RWPE2 (cell line): Measurements from ENCODE around the gene PTPRN2.

ENCODE experiments used
- ATAC-seq: fragments of 200-7000 bp; cut with Tn5 transposase; 3 replicates; pipeline ENCODE4 v1.9.1; 2021; ENCODE audit warnings: low read depth
- DNase-seq: peaks from one replicate; pipeline ENCODE4 v3.0.0-alpha.2; 2020; ENCODE audit warnings: low spot score
- H3K27ac ChIP-seq: fragments of 450-650 bp; 2 replicates; pipeline ENCODE4 v1.5.1; 2017; ENCODE audit warnings: mild to moderate bottlenecking; ENCODE audit not compliant: poor library complexity, severe bottlenecking
- H3K27me3 ChIP-seq: fragments of 250-450 bp; sonication (Bioruptor Pico); 2 replicates; pipeline ENCODE4 v1.5.1; 2021; ENCODE audit warnings: mild to moderate bottlenecking, moderate library complexity; ENCODE audit not compliant: insufficient read depth, poor library complexity, severe bottlenecking
- H3K36me3 ChIP-seq: fragments of 250-450 bp; sonication (Bioruptor Pico); 2 replicates; pipeline ENCODE4 v1.5.1; 2020; ENCODE audit warnings: low read depth, mild to moderate bottlenecking, moderate library complexity
- H3K4me1 ChIP-seq: fragments of 250-450 bp; sonication (Bioruptor Pico); 2 replicates; pipeline ENCODE4 v1.5.1; 2021; ENCODE audit warnings: mild to moderate bottlenecking, moderate library complexity; ENCODE audit not compliant: insufficient read depth, poor library complexity, severe bottlenecking
- H3K4me3 ChIP-seq: fragments of 250-450 bp; sonication (Bioruptor Pico); 2 replicates; pipeline ENCODE4 v1.5.1; 2021; ENCODE audit warnings: mild to moderate bottlenecking, moderate library complexity; ENCODE audit not compliant: severe bottlenecking
- H3K9me3 ChIP-seq: fragments of 250-450 bp; sonication (Bioruptor Pico); 2 replicates; pipeline ENCODE4 v1.5.1; 2021; ENCODE audit warnings: mild to moderate bottlenecking, moderate library complexity; ENCODE audit not compliant: severe bottlenecking
- CTCF ChIP-seq: fragments of 450-650 bp; IDR thresholded peaks from one replicate; pipeline ENCODE4 v1.5.1; 2017; ENCODE audit warnings: mild to moderate bottlenecking, moderate library complexity; ENCODE audit not compliant: poor library complexity, severe bottlenecking

PTPRN2 gene

GRCh38 chr7:157751406-157751805 lies 836.2 kb downstream of the PTPRN2 start:
- DNase-seq (no peak), ATAC-seq (no peak)
- Histone ChIP-seq H3K27ac (no peak overlapping the region), H3K4me1 (no peaks in the 10 kb centered on the region), H3K9me3 (no peaks in the 10 kb centered on the region), H3K36me3 (no peaks in the 10 kb centered on the region), H3K4me3 (no peak overlapping the region), H3K27me3 (no peaks in the 10 kb centered on the region)
- TF ChIP-seq CTCF = no peak

GRCh38 chr7:157750291-157750690 lies 837.3 kb downstream of the PTPRN2 start:
- no peak overlapping the region for H3K27ac ChIP-seq
- no peak for ATAC-seq
- H3K9me3 ChIP-seq = no peaks in the 10 kb centered on the region
- H3K4me3 ChIP-seq = no peak overlapping the region
- no peaks in the 10 kb centered on the region for H3K4me1 ChIP-seq
- H3K27me3 ChIP-seq = no peaks in the 10 kb centered on the region
- no peak for TF ChIP-seq CTCF
- no peaks in the 10 kb centered on the region for H3K36me3 ChIP-seq
- DNase-seq = no peak

- Histone ChIP-seq H3K27ac (no peak overlapping the region), H3K4me1 (no peaks in the 10 kb centered on the region), H3K4me3 (no peak overlapping the region), H3K9me3 (no peaks in the 10 kb centered on the region), H3K27me3 (no peaks in the 10 kb centered on the region), H3K36me3 (no peaks in the 10 kb centered on the region)
- no peak for TF ChIP-seq CTCF
- DNase-seq (no peak), ATAC-seq (peak; percentile 14; the same call in 1 of the 3 replicates)
These were observed 841.6 kb downstream of the PTPRN2 start for GRCh38 chr7:157745721-157746709.

DNA sequence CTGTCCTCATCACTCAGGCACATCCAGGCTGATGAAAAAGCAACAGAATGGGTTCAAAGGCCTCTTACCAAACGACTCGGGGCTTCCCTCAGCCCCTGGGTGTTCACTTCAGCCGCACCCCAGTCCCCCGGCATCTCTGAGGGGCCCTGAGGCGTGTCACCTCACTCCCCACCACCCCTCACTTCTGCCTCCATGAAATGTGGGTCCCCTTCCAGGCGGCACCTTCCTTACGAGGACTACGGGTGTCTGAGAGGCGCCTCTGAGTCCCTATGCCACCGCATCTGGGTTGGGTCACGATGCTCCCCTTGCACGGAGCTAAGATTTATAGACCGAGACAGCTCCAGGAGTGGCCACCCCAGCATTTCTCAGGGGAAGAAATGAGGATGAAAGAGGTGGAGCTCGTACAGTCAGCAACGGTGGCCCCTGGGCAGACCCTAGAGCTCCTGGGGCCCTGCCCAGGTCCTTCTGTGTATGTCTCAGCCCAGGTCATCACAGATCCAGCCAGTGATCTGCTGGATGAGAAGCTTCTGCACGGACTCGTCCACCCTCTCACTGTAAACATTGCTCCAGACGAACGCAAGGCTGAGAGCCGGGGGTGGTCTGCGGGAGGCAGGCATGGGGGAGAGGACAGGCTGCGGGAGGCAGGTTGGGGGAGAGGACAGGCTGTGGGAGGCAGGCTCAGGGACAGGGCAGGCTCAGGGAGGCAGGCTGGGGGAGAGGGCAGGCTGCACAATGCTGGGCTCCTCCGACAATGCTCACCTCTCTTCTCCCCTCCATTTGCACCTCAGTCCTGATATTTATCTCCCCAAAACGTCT lies 842.6 kb downstream of the PTPRN2 start:
- peaks cover 1% of the 10 kb centered on the region for H3K9me3 ChIP-seq
- DNase-seq (peak; percentile 28), ATAC-seq (no peak)
- no peaks in the 10 kb centered on the region for H3K36me3 ChIP-seq
- no peak overlapping the region for H3K27ac ChIP-seq
- H3K4me3 ChIP-seq = no peak overlapping the region
- no peaks in the 10 kb centered on the region for H3K27me3 ChIP-seq
- no peak for TF ChIP-seq CTCF
- H3K4me1 ChIP-seq = no peaks in the 10 kb centered on the region
